Liver (tissue), 9 donors: ENCODE measurements around the gene OGN. TPM values are rescaled to one million over a fixed set of nuclear protein-coding genes. Genes with fewer than 3 reads are reported as not detected.

Experiments
- DNase-seq: peaks from one replicate; pipeline ENCODE4 v3.0.0-alpha.2; 2017; ENCODE audit warnings: low spot score
- H3K27ac ChIP-seq, 2 donors: one replicate each; pipeline ENCODE4 v1.7.0; 2013; ENCODE audit warnings: inconsistent platforms in 2 of 2, low read length in 2 of 2, control low read depth in 1 of 2, low read depth in 1 of 2, mild to moderate bottlenecking in 1 of 2
- H3K27me3 ChIP-seq, 4 donors: one replicate each; pipeline versions ENCODE4 v1.6.1 to v1.7.0; 2013; ENCODE audit warnings: low read length in 3 of 4, inconsistent platforms in 1 of 4, mild to moderate bottlenecking in 1 of 4, moderate library complexity in 1 of 4; ENCODE audit not compliant: control insufficient read depth in 4 of 4, insufficient read depth in 4 of 4
- H3K36me3 ChIP-seq, 4 donors: one replicate each; pipeline versions ENCODE4 v1.6.1 to v1.7.0; 2013; ENCODE audit warnings: low read length in 3 of 4, mild to moderate bottlenecking in 3 of 4, low read depth in 1 of 4, moderate library complexity in 1 of 4; ENCODE audit not compliant: control insufficient read depth in 4 of 4, insufficient read depth in 3 of 4
- H3K4me1 ChIP-seq, 4 donors: one replicate each; pipeline versions ENCODE4 v1.6.1 to v1.7.0; 2013; ENCODE audit warnings: low read length in 3 of 4, mild to moderate bottlenecking in 3 of 4, moderate library complexity in 1 of 4; ENCODE audit not compliant: control insufficient read depth in 4 of 4, insufficient read depth in 4 of 4
- H3K4me3 ChIP-seq, 3 donors: one replicate each; pipeline versions ENCODE4 v1.6.1 to v1.7.0; 2013; ENCODE audit warnings: low read length in 3 of 3, control low read depth in 1 of 3, low read depth in 1 of 3, mild to moderate bottlenecking in 1 of 3
- H3K9ac ChIP-seq, 2 donors: one replicate each; pipeline ENCODE4 v1.7.0; 2013; ENCODE audit warnings: low read length in 2 of 2, mild to moderate bottlenecking in 2 of 2, moderate library complexity in 2 of 2, control low read depth in 1 of 2, low read depth in 1 of 2
- H3K9me3 ChIP-seq, 4 donors: one replicate each; pipeline versions ENCODE4 v1.6.1 to v1.7.0; 2013; ENCODE audit warnings: low read length in 3 of 4; ENCODE audit not compliant: control insufficient read depth in 4 of 4
- EGR1 ChIP-seq, 2 donors: IDR thresholded peaks; 2 replicates each; pipeline ENCODE4 v1.6.1; 2016 to 2018; ENCODE audit warnings: antibody characterized with exemption in 2 of 2, low read depth in 2 of 2
- FOXA1 ChIP-seq: IDR thresholded peaks from 2 replicates; pipeline ENCODE4 v1.6.1; 2016; ENCODE audit warnings: antibody characterized with exemption
- FOXA2 ChIP-seq: IDR thresholded peaks from 2 replicates; pipeline ENCODE4 v1.6.1; 2016; ENCODE audit warnings: antibody characterized with exemption
- HNF4G ChIP-seq: IDR thresholded peaks from 2 replicates; pipeline ENCODE4 v1.6.1; 2016; ENCODE audit warnings: antibody characterized with exemption
- NR2F2 ChIP-seq: IDR thresholded peaks from 2 replicates; pipeline ENCODE4 v1.6.1; 2016; ENCODE audit warnings: antibody characterized with exemption
- RAD21 ChIP-seq, 2 donors: IDR thresholded peaks; 2 replicates each; pipeline ENCODE4 v1.6.1; 2016; ENCODE audit warnings: antibody characterized with exemption in 2 of 2, mild to moderate bottlenecking in 2 of 2
- RXRA ChIP-seq, 2 donors: IDR thresholded peaks; 2 replicates each; pipeline ENCODE4 v1.6.1; 2017 to 2018; ENCODE audit warnings: antibody characterized with exemption in 2 of 2, mild to moderate bottlenecking in 1 of 2
- YY1 ChIP-seq: IDR thresholded peaks from 2 replicates; pipeline ENCODE4 v1.6.1; 2016; ENCODE audit warnings: antibody characterized with exemption, mild to moderate bottlenecking
- WGBS: extraction: QIAGEN DNeasy Blood & Tissue Kit; methylation state at CpG from one replicate; pipeline ENCODE4 v1.1.7; 2013; 5-methylcytosine and 5-hydroxymethylcytosine counted together
- polyA plus RNA-seq, 2 donors: library from polyadenylated mRNA; stranded (reverse) in 1 of 2; unstranded in 1 of 2; fragments of 200-250 nt in 1 of 2; fragments of >200 nt in 1 of 2; fragmentation: Nextera tagmentation in 1 of 2; extraction: Ambion mirVana in 1 of 2; gene quantifications; one replicate each; pipeline versions ENCODE4 v1.2.1 to v1.2.3, GENCODE V29; 2013 to 2015
- total RNA-seq, 2 donors: library from RNA; depleted of rRNA; stranded (reverse); fragments of >200 nt; gene quantifications; one replicate each; pipeline ENCODE4 v1.2.3, GENCODE V29; 2014
- TF ChIP-seq, protein P1 (sequence below): fragments of 150-350 bp; IDR thresholded peaks from 2 replicates; pipeline ENCODE4 v1.5.1; 2017; ENCODE audit warnings: improper control_type of control experiment, low read depth, low read length; ENCODE audit not compliant: missing input control
- TF ChIP-seq, protein P2 (sequence below): IDR thresholded peaks from 2 replicates; pipeline ENCODE4 v1.6.1; 2016; ENCODE audit warnings: antibody characterized with exemption, mild to moderate bottlenecking
- TF ChIP-seq, protein P3 (sequence below): IDR thresholded peaks from 2 replicates; pipeline ENCODE4 v1.6.1; 2016; ENCODE audit warnings: antibody characterized with exemption
- donor health status: healthy.
- donor health status: healthy.
- donor health status: healthy.
- donor health status: healthy.
- donor health status: healthy.

OGN gene
- total and polyA plus RNA-seq, 4 donors: 0.92 to 4.0 (median 1.1) TPM

DNA sequence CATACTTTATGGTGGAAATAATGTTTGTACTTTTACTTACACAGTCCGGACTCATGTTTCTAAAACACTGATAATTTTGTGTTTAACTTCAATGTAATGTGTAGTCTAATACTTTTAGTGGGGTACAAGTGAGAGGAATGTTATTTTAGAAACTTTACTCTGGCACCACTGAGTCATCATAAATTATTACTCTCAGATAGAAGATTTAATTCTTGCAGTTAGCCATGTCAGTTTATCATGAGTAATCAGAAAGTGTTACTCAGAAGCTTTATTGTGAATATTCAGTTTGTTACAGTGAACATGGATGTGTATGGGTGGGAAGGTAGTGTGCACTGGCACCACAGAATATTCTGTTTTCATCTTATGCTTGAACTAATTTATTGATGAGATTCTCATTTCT lies 20.0 kb downstream of the OGN start:
- no peak overlapping the region for H3K27ac ChIP-seq
- WGBS: 95% methylated on average over 1 of the region's 1 CpG
- DNase-seq: no peak
- H3K4me3 ChIP-seq: no peak overlapping the region
- H3K9ac ChIP-seq: no peak overlapping the region
- no peaks in the 10 kb centered on the region for H3K27me3 ChIP-seq
- no peak for TF ChIP-seq YY1
- TF ChIP-seq, protein P1, sequence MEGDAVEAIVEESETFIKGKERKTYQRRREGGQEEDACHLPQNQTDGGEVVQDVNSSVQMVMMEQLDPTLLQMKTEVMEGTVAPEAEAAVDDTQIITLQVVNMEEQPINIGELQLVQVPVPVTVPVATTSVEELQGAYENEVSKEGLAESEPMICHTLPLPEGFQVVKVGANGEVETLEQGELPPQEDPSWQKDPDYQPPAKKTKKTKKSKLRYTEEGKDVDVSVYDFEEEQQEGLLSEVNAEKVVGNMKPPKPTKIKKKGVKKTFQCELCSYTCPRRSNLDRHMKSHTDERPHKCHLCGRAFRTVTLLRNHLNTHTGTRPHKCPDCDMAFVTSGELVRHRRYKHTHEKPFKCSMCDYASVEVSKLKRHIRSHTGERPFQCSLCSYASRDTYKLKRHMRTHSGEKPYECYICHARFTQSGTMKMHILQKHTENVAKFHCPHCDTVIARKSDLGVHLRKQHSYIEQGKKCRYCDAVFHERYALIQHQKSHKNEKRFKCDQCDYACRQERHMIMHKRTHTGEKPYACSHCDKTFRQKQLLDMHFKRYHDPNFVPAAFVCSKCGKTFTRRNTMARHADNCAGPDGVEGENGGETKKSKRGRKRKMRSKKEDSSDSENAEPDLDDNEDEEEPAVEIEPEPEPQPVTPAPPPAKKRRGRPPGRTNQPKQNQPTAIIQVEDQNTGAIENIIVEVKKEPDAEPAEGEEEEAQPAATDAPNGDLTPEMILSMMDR: no peak
- TF ChIP-seq NR2F2: no peak
- no peak for TF ChIP-seq HNF4G
- TF ChIP-seq, protein P2, sequence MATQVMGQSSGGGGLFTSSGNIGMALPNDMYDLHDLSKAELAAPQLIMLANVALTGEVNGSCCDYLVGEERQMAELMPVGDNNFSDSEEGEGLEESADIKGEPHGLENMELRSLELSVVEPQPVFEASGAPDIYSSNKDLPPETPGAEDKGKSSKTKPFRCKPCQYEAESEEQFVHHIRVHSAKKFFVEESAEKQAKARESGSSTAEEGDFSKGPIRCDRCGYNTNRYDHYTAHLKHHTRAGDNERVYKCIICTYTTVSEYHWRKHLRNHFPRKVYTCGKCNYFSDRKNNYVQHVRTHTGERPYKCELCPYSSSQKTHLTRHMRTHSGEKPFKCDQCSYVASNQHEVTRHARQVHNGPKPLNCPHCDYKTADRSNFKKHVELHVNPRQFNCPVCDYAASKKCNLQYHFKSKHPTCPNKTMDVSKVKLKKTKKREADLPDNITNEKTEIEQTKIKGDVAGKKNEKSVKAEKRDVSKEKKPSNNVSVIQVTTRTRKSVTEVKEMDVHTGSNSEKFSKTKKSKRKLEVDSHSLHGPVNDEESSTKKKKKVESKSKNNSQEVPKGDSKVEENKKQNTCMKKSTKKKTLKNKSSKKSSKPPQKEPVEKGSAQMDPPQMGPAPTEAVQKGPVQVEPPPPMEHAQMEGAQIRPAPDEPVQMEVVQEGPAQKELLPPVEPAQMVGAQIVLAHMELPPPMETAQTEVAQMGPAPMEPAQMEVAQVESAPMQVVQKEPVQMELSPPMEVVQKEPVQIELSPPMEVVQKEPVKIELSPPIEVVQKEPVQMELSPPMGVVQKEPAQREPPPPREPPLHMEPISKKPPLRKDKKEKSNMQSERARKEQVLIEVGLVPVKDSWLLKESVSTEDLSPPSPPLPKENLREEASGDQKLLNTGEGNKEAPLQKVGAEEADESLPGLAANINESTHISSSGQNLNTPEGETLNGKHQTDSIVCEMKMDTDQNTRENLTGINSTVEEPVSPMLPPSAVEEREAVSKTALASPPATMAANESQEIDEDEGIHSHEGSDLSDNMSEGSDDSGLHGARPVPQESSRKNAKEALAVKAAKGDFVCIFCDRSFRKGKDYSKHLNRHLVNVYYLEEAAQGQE: no peak
- TF ChIP-seq RAD21 (IDR thresholded peaks at IDR 0.05): no peak
- TF ChIP-seq FOXA2: no peak
- no peak for TF ChIP-seq RXRA (IDR thresholded peaks at IDR 0.05)
- TF ChIP-seq, protein P3, sequence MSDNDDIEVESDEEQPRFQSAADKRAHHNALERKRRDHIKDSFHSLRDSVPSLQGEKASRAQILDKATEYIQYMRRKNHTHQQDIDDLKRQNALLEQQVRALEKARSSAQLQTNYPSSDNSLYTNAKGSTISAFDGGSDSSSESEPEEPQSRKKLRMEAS: no peak
- no peak for TF ChIP-seq EGR1 (IDR thresholded peaks at IDR 0.05; ENCODE audit: low read depth in 2 of 2)
- H3K36me3 ChIP-seq: no peaks in the 10 kb centered on the region
- H3K9me3 ChIP-seq: no peaks in the 10 kb centered on the region
- H3K4me1 ChIP-seq: peaks cover 0 to 8% (median 4%) of the 10 kb centered on the region in 4 donors

DNA sequence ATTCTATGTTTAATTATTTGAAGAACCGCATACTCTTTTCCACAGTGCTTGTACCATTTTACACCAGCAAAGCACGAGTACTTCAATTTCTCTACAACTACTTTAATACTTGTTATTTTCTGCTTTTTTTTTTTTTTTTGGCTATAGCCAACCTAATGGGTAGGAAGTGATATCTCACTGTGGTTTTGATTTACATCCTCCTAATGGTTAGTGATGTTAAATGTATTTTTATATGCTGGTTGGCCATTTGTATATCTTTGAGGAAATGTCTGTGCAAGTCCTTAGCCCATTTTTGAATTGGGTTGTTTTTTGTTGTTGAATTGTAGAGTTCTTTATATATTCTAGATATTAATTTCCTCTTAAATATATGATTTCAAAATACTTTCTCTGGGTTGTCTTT lies 22.6 kb downstream of the OGN start:
- Histone ChIP-seq H3K4me3 (no peak overlapping the region), H3K9me3 (no peaks in the 10 kb centered on the region), H3K27me3 (no peaks in the 10 kb centered on the region), H3K27ac (no peak overlapping the region), H3K4me1 (peaks cover 0 to 8% (median 4%) of the 10 kb centered on the region in 4 donors), H3K36me3 (no peaks in the 10 kb centered on the region), H3K9ac (no peak overlapping the region)
- TF ChIP-seq, protein P2: no peak
- TF ChIP-seq FOXA1 (no peak), HNF4G (no peak), NR2F2 (no peak), RXRA (IDR thresholded peaks at IDR 0.05) (no peak)
- TF ChIP-seq, protein P1: no peak
- DNase-seq: no peak
- 92% methylated on average over 2 of the region's 2 CpGs for WGBS
